HG02970 (cell line): Measurements from ENCODE around the gene RAB11FIP5.

ENCODE experiments used
- ATAC-seq: cut with Tn5 transposase; IDR thresholded peaks from one replicate; pipeline ENCODE4 v1.9.1; 2021; ENCODE audit warnings: mild to moderate bottlenecking, moderate library complexity, moderate number of reproducible peaks; ENCODE audit not compliant: unreplicated experiment, low FRiP score

Gene RAB11FIP5

DNA sequence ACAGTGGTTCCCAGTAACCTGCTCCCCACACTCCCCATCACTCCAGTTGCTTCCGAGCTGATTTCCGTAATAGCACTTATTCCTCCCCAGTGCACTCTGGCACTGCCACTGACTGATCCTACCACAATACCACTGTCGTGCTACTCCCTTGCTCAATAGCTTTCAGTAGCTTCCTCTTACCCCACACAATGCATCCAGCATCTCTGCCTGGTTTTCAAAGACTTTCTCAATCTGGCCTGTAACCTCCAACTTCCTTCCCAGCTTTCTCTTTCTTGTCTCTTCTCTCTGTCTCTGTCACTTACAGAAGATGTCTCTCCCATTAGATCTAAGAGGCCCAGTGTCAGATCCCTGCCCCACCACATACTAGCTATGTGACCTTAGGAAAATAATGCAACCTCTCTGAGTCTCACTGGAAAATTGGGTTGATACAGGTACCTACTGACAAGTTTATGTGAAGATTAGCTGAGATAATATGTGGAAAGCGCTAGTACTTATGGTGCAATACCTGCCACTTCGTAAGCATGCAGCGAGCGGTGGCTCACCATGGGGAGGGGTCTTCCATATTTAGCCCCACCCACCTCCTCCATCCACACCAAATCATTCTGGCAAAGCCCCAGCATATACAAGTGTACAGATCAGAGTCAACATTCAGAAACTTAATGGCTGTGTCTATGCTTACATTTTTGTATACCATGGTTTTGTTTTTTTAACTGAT is 77.9 kb downstream of the RAB11FIP5 start:
- ATAC-seq: no peak

DNA sequence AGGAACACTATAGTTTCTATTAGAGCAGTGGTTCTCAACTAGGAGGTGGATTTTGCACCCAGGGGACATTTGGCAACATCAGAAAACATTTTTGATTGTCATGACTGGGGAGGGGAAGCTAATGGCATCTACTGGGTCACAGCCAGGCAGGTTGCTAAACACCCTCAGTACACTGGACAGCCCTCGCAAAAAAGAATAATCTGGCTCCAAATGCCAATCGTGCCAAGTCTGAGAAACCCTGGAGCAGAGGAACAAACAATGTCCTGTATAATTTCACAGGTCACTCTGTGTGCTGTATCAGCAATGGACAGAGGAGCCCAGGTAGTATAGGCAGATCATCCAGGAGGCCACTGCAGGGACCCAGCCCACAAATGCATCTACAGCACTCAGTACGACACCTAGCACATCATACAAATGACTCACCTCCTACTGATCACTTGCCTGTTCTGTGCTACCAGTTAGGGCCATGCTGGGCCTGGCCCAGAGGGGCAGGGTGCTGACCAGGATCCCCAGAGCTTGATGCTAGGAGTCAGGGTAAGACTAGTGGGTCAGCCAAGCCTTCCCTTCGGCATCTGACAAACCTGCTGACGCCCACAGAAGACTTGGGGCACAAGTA is 78.9 kb downstream of the RAB11FIP5 start:
- no peak for ATAC-seq

DNA sequence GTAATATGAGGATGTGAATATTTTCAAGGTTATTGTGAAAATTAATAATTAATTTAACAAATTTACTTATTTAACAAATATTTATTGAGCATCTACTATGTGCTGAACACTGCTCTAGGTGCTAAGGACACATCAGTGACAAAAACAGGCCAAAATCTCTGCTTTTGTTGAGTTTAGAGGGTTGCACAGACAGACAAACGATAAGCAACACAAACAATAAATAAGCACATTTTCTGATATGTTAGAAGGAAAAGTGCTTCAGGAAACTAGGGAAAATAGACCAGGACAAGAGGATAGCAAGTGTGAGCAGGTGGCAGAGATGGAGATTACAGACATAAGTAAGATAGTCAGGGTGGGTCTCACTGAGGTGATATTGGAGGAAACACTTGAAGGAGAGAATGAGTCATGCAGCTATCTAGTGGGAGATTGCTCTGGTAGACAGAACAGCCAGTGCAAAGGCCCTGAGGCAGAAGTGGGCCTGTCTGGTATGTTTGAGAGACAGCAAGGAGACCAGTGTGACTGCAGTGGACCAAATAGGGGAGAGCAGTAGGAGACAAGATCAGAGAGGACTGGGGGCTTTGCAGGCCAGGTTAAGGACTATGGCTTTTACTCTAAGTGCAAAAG is 79.5 kb downstream of the RAB11FIP5 start:
- ATAC-seq: no peak

DNA sequence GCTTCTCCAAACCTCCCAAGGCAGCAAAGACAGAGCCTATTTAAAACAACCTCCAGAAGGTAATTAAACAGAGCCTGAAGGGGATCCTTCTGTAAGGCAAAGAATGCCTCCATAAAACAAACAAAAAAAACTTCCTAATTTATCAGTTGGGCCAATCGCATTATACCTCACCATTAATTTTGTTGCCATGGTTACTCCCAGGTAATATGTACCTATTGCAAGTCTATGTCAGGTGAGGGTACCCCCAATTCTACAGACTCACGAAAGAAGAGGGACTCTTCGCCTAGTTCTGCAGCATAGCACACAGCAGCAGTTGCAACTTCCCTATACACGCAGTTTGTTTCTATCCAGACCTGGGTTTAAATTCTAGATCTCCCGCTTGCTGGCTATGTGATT is 80.0 kb downstream of the RAB11FIP5 start:
- ATAC-seq: no peak

DNA sequence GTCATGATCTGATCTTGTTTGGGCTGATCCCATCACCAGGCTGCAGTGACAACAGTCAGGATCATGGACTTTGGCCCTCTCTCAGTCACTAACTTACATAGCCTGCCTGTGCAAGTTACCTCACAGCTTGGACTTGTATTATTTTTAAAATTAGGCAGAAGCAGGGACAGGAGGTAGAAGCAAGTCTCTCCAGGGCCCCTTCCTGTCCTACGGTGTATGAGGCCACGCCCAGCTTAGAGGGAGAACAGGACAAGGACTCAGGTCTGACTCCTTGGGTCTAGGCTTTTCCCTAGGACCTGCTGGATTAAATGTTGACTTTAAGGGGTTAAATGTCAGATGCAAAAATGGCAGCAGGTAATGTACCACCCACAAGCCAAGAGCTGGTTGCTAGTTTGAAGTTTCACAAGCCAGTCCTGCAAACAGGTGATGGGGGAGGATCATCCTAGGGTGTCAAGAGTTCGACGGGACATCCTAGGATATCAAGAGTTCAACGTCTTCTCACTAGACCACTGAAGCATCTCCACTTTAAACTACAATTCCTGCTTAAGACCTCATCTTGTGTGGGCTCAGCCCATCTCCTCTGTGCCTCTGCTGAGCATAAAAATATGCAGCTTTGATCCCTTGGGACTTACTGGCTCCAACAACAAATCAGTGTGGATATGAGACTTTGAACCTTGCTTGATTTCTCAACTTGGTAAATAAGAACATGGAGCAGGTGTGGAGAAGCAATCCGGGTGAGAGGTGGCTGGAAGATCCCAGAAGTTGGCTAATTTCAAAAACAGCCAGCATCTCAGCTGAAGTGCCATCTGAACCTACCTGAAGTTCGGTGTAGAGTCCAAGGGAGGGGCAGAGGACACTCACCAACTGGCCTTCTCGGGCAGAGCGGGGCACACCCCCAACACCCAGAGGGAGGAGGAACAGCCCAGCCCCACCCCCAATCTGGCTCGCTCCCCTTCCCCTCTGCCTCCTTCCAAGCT is 80.7 kb downstream of the RAB11FIP5 start:
- ATAC-seq: no peak

DNA sequence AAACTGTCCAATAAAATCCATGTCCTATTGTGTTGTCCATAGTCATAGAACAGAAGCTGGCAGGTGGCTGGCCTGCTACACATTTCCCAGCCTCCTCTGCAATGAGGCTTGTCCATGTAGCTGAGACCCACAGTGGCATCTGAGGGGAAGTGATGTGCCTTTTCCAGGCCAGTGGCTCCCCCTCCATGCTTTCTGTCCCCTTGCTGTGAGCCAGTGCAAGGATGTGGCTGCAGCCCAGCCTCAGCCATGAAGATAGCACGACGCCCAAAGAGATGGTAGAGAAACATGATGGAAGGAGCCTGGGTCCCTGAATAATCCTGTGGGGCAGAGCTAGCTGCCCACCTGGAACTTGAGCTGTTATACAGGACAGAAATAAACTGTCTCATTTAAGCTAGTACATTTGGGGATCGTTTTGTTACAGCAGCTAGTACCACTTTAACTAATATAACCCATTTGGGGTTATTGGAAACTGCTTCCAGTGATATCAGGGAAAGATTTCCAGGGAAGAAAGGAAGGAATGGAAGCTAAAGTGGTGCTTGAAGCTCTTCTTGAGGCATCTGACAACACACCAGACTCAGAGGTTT is 81.6 kb downstream of the RAB11FIP5 start:
- no peak for ATAC-seq

DNA sequence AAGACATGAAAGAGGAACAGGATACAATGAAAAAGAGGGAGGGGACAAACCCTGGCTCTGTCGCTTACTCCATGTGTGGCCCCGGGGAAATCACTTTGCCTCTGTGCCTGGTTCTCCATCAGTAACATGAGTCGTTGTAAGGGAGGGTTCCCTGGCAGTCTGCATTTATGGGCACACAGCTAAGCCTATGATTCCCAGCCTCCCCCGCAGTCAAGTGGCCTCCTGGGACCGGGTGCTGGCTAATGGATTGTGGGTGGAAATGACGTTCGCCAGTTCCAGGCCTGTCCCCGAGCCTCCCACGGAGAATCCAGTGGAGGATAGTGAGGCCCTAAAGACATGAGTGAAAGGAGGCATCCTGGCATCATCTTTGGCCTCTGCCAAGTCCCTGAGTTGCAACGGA is 83.9 kb downstream of the RAB11FIP5 start:
- ATAC-seq: no peak

DNA sequence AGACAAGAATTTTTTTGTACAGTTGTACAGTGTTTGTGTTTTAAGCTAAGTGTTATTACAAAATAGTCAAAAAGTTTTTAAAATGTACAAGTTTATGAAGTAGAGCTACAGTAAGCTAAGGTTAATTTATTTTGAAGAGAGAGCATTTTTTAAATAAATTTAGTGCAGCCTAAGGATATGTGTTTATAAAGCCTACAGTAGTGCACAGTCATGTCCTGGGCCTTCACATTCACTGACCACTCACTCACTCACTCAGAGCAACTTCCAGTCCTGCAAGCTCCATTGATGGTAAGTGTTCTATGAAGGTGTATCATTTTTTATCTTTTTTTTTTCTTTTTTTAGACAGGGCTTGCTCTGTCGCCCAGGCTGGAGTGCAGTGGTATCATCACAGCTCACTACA is 85.4 kb downstream of the RAB11FIP5 start:
- ATAC-seq: no peak

DNA sequence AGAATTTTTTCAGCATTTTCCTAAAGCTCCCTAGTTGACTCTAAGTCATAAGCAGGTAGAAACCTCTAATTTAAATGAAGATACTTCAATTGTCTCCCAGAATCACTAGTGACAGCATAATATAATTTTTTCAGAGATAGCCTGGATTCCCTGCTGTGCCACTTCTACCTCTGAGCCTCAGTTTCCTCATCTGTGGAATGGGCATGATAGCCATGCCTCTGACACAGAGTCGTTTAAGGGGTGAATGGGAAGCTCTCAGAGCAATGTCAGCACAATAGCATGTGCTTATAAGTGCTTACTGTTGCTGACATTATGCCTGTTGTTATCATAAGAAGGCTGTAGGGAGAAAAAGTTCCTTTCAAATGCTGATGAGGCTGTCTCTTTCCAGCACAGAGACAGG is 89.3 kb downstream of the RAB11FIP5 start:
- ATAC-seq: no peak
